Cerebellar cortex (tissue), 1 donor: ENCODE data around the gene SFT2D1.

Experiments used
- DNase-seq: peaks from one replicate; pipeline ENCODE4 v3.0.0-alpha.2; 2015; ENCODE audit warnings: low spot score

SFT2D1 gene

DNA sequence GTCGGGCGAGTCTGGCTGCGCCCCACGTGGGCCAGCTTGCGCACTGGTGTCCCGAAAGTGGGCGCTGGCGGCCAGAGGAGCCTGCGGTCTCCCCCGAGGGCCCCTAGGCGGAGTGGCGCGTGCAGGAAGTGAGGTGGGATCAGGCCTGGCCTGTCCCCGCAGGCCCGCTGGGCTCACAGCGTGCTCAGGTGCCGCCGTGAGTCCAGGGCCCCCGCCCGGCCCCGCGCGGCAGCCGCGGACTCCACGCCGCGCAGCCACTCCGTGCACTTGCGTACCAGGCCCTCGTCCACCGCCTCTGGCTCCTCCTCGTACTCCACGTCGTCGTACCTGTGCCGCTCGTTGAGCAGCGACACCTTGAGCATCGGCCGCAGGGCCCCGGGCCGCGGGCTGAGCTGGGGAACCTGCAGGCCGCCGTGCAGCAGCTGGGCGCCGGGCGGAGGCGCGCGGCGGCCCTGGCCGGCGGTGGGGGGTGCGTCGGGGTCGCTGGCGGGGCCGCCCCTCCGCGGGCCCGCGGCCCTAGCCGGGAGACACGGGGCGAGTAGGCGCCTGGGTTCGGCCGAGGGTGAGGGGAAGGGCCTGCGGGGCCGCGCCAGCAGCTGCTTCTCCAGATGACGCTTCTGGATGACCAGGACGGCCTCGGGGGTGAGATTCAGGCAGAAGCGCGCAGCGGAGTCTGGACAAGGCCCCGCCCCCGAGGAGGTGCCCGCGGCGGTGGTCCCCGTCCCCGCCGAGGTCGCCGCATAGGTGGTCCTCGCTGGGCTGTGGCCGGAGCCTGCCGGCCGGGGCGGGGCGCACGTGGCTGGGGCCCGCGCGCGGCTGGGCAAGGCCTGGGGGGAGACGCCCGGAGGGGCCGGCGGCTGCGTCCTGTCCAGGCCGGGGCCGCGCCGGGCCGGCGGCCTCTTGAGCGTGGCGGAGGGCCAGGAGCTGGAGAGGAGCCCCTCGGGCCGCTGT, 35.0 kb downstream of the SFT2D1 start:
- DNase-seq = no peak

GRCh38 chr6:166306378-166307081, 35.8 kb downstream of the SFT2D1 start:
- no peak for DNase-seq

DNA sequence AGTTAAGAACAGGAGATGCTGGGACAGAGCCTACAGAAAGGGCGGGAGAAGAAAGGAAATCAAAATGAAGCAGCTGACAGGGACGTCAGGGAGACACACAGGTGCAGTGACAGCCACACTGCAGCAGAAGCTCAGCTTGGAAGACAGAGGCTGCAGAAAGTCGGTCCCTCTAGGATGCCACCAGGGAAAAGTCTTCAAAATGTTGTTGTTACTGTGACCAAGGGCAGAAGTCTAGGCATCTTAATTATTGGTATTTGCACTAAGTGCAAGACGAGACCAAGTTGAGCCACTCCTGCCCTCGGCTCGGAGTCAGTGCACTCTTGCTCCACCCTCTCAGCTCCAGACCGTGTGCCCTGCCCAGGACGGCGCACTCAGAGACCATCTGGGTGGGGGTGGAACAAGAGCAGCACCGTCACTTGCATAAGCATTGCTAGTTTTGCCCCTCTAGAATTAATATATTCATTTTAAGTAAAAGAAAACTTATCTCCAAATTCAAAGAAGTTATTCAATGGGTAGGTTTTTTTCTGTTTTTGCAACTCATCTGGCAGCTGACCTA, 36.7 kb downstream of the SFT2D1 start:
- DNase-seq = no peak

- DNase-seq = no peak
These were observed 38.2 kb downstream of the SFT2D1 start for GRCh38 chr6:166304106-166304505.

- no peak for DNase-seq
These were observed 40.5 kb downstream of the SFT2D1 start for GRCh38 chr6:166301611-166302529.

DNA sequence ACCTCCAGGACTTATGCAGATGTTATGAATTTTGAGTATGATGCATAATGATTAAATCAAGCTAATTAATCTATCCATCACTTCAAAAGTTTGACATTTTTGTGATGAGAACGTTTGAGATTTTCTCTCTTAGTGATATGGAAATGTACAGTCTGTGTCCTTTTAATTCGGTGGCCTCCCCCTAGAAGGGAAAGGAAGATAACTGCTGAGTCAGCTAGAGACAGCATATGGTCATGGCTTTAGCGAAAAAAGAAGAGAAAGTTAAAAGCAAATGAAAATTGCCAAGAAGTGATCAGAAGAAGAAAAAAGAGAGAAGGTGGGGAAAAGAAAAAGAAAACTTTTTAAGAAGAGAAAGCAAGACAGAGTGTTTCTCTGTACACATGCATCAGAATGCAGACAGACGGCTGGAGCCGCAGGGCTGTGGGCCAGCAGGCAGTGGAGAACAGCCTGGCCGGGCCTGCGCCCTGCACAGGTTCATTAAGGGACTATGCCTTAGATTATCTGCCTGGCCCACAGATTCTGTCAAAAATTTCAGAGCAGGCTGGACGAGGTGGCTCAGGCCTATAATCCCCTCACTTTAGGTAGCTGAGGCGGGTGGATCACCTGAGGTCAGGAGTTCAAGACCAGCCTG, 41.9 kb downstream of the SFT2D1 start:
- no peak for DNase-seq

DNA sequence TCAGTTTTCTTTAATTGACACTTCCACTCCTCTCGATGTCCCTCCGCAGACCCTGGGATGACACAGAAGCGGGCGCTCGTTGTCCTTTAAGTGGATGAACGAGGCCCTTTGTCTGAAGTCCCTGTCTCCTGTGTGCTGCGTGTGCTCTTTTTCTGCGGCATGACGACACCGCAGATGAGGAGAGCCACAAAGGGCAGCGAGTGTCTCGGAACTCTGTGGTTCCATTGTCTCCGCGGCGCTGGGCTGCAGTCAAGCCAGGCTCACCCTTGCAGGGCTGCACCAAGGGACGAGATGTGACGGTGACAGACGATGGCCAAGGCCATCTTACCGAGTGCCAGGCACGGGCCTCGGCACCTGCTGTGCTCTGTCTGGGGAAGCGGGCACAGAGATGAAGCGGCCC, 44.7 kb downstream of the SFT2D1 start:
- no peak for DNase-seq

- DNase-seq = no peak
These were observed 46.1 kb downstream of the SFT2D1 start for GRCh38 chr6:166296035-166296883.

DNA sequence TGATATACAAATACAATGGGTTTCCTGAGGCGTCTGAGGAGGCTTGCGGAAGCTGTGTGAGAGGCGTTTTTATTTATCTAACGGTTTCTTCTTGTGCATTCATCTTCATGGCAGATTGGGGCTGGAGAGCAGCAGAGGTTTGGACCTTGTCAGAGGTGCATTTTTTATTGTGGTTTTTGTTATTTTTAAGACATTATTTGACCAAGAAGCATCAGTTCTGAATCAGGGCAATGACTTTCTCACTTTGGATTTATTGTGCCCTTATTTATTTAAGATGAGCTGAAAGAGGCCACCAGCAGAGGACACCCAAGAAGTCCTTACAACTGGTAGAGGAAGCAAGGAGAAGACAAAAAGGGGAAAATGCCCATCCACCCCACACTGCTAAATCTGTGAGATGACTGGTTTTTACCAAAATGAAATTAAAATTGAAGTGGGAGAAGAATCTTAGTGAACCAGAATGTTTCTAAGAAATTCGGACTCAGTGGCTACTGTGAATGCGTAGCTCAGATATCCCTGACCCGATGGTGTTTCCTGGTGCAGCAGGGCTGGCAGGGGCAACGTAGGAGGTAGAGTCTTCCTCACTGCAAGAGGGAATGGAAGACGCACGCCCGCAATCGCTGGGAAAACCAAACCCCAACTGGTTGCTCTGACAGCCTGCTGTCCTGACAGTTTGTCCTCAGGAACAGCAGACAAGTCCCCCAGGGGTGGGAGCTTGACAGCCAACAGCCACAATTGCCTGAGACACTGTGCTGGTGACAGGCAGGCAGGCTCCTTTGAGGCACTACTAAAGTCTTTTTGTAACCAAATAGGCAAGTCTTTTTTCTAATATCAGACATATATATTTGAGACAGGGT, 48.4 kb downstream of the SFT2D1 start:
- DNase-seq = no peak

GRCh38 chr6:166289207-166290060, 52.9 kb downstream of the SFT2D1 start:
- DNase-seq = no peak

DNA sequence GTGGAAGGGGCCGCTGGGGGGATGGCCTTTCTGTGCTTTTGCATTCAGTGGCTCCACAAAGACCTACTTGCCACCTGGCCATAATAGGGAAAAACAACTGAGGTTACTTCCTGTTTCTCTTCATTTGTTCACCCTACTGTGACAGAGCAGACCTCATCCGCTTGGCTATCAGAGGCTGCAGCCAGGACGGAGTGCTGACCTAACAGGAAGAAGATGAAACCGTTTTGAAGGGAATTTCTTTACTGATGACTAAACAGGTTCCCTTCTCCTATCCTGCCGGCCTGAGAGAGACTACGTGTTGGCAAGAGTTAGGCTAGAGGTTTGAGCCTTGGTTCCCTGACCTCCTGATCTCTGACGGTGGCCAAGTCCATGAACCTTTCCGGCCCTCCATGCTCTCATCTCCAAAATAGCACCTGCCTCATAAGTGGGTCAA, 55.5 kb downstream of the SFT2D1 start:
- DNase-seq = no peak

GRCh38 chr6:166285233-166285632, 57.1 kb downstream of the SFT2D1 start:
- DNase-seq = no peak

- no peak for DNase-seq
These were observed 57.7 kb downstream of the SFT2D1 start for GRCh38 chr6:166284640-166285039.

DNA sequence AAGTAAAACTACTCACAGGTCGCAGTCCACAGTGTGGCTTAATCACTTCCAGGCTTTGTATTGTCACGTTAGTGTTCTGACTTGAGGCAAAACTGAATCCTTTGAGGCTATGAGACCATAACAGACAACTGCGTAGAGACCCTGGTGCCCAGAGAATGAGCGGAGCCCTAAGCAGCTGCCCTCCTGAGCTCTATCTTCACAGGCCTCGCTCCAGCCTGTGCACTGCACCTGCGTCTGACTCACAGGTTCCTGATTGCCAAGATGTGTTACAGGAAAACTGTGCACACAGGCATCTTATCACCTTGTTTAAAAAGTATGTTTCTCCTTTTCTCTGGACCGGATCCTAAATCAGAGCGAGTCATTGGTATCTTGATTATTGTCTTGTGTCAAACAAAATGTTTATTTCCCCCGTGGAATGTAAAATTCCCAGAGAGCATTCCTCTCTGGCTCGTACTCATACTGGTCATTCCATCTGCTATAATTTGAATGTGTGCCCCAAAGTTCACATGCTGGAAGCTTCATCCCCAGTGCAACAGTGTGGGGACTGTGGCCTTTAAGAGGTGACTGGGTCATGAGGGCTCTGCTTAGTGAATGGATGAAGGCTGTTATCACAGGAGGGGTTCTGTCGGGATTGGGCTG, 59.8 kb downstream of the SFT2D1 start:
- DNase-seq = no peak

- no peak for DNase-seq
These were observed 61.2 kb downstream of the SFT2D1 start for GRCh38 chr6:166281104-166281503.

DNA sequence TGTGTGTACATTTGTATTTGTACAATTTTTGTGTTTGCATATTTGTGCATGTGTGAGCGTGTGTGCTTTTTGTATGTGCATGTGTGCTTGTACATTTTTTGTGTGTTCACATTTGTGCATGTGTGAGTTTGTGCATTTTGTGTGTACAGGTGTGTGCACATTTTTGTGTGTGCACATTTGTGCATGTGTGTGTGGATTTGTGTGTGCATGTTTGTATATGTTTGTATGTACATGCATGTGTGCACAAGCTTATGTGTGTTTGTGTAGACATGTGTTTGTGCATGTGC, 63.0 kb downstream of the SFT2D1 start:
- DNase-seq = no peak

- no peak for DNase-seq
These were observed 63.6 kb downstream of the SFT2D1 start for GRCh38 chr6:166278579-166279392.
